Middle frontal gyrus (tissue), 1 donor: ENCODE data around the gene BAG1.

Experiments used
- DNase-seq: peaks from one replicate; pipeline ENCODE4 v3.0.0-alpha.2; 2015; ENCODE audit warnings: low spot score; ENCODE audit errors: extremely low spot score

The BAG1 gene

GRCh38 chr9:33273972-33274328 is 9.4 kb upstream of the BAG1 start:
- no peak for DNase-seq

DNA sequence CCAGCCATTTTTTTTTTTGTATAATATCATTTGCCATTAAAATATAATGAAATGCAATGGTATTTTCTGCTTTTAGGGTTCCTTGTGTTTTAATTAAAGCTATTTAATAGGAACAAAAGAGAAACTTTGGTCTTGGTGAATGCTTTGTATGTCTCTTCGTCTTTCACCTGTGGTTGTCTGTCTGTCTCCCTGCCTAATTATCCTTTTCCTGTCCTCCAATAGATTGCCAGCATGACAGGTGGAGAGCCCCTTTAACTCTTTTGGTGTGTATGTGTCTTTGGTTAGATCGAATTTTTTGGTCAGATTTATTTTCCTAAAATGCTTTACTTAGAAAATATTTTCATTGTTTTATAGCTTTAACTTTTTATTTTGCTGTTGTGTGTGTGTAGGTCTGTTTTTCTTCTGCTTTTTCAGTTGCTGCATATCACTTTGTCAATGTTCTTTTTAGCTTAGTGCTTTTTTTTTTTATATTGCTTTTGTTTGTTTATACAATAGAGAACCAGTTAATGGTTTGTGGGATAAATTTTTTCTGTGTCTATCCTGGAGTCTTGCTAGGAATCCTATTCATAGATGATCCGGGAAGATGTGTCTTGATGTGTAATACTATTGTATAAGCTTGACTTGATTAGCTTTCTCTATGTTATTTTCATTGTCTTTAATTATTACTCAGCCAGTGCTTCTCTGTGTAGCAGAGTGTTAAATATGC is 8.9 kb upstream of the BAG1 start:
- no peak for DNase-seq

- no peak for DNase-seq
Measured at GRCh38 chr9:33272061-33272460, 7.6 kb upstream of the BAG1 start.

DNA sequence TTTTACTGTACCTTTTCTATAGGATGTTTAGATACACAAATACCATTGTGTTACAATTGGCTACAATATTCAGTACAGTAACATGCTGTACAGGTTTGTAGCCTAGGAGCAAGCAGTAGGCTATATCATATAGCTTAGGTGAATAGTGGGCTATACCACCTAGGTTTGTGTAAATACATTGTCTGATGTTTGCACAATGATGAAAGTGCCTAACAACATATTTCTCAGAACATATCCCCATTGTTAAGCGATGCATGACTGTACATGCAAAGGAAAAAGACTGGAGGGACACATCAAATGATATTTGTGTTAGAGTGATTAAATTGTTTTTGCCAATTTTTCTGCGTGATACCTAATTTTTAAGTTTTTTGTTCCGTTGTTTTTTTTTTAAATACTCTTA is 5.6 kb upstream of the BAG1 start:
- no peak for DNase-seq

GRCh38 chr9:33267151-33267767 is 2.8 kb upstream of the BAG1 start:
- no peak for DNase-seq

DNA sequence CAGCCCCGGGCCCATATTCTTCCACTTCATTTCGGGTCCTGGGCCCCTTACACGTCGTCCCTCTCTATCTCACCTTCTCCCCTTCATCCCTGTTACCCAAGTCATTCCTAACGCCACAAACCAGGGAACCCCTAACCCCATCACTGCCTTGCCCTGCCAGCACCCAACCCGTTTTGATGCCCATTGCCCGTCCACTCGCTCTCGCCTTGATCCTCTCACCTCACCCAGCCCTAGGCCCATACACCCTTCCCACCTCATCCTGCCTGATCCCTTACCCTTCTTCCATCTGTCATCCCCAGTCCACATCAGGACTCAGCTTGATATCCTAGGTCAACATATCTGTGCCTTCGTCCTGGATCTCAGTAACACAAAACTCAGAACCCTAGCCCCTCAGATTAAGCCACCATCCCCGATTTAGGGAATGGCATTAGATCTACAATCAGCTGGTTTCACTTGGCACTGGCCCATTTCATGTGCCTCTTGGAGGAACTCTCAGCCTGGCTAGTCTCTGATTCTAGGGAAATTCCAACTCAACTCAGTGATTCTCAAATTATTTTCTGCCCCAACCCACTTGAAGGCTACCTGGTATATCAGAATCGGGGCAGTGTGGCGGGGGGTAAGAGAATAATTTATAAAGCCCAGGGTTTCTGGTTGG is 830 bp upstream of the BAG1 start:
- no peak for DNase-seq

DNA sequence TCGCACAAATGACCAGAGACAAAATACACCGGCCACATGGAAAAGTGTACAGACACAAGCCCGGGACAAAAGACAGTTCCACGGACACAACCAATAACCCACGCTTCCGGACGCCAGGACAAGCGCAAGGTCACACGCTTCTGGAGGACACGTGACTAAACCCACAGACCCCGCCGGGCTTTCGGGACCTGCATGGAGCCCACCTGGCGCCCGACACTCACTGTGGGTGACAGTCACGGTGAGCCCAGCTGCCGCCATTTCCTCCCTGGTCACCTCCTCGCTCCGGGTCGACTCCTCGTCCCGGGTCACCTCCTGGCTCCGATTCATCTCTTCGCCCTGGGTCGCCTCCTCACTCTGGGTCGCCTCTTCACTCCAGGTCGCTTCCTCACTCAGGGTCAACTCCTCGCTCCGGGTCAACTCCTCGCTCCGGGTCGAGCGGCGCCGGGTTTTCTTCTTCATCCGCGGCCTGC is 470 bp downstream of the BAG1 start:
- no peak for DNase-seq

DNA sequence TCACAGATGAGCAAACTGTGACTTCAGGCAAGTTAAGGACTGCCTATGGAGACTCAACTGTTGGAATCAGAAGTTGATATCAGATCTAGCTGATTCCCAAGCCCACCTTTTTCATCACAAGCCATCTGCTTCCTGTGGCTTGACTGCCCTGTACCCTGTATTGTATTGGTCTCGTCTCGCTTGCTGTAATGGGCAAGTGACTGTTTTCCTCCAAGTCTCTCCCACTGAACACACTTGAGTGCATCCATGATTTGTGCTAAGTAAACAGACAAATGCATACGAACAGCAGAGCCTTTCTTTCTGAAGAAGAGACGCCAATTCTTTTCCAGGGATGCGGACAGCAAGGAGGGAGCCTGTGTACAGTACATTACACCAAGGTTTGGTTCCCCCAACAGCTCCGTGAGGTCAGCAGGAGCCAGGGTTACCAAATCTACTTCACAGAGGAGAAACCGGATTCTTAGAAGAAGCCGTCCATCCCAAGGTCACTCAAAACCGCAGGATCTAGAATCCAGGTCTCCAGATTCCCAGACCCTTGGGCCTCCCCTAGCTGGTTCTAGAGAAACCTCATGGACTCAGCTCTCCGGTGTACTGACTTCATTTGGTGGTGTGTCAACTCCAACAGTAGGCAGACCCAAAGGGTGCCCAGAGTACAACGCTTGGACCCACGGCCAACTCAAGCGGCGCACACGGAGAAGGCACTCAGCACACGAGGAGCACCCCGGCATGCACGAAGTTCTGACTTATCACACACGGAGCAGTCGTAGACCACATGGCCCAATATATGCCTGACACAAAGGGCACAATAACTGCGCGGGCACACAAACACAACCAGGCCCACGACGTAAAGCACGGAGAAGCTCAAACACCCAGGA is 1.1 kb downstream of the BAG1 start:
- DNase-seq: no peak

DNA sequence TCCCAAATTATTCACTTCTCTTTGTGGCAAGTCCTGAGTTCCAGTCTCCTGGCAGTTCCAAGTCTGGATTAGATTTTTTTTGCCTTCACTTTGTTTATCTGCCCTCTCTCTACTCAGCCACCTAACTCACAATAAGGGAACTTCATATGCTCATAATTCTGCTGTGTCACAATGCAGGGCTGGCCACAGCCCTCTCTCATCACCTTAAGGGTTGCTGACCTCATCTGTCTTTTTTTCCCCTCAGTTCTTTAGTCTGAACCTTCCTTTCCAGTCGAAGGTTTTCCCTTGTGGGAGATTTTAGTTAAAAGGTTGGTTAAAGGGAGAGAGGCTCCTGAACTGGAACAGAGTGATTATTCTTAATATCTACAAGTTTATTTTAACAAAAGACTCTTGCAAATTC is 4.1 kb downstream of the BAG1 start:
- no peak for DNase-seq

GRCh38 chr9:33257276-33257675 is 7.2 kb downstream of the BAG1 start:
- no peak for DNase-seq

GRCh38 chr9:33256236-33256635 is 8.3 kb downstream of the BAG1 start:
- DNase-seq: no peak

GRCh38 chr9:33255471-33255870 is 9.0 kb downstream of the BAG1 start:
- no peak for DNase-seq

GRCh38 chr9:33255014-33255413 is 9.5 kb downstream of the BAG1 start:
- no peak for DNase-seq

DNA sequence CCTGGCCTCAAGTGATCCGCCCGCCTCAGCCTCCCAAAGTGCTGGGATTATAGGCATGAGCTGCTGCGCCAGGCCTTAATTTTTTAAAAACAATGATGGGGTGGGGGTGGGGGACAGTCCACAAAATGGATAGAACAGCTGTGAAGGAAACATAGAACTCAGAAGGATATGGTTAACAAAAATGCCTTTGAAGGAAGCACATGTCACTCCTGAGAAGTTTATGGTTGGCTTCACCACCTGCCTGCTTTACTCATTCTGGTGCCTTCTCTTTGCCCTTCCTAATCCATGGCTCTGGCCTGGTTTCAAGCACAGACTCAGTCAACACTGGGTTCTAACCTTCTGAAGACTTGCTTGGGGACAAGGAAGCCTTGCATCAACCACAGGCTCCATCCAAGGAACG is 10.3 kb downstream of the BAG1 start:
- DNase-seq: no peak

DNA sequence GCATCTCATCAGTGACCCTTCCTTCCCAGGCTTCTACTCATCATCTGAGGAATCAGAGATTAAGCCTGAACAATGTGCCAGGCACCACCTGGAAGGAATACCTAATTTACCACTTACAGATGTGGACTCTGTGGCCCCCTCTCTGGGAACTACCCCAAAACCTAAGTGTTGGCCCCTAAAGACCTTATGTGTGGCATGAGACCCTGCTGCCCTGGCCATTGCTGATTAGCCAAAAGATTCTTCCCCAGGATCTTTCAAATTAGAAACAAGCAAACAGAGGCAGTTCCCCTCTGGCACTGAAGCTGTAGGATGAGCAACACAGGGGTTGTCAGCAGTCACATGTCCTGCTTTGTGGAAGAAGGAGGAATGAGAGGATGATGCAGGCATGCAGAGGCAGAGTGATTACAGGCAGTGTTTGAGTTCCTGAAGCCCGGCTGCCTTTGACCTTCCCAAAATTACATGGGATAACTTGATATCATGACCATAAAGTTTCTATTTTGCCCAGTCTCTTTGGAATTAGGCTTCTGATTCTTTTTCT is 14.0 kb downstream of the BAG1 start:
- no peak for DNase-seq

DNA sequence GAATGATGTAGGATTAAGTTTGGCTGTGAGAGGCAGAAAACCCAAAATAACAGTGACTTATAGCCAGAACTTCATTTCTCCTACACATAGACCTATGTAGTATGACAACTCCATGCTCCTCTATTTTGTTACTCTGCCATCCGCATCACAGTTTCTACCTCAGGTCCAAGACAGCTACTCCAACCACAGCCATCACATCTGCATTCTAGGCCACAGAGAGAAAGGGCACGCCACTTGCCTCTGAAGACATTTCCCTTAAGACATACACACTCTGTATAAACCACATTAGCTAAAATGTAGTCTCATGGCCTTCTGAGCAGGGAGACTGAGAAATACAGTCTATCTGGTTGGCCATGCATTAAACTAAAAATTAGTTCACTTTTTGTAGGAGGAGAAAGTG is 14.5 kb downstream of the BAG1 start:
- no peak for DNase-seq

DNA sequence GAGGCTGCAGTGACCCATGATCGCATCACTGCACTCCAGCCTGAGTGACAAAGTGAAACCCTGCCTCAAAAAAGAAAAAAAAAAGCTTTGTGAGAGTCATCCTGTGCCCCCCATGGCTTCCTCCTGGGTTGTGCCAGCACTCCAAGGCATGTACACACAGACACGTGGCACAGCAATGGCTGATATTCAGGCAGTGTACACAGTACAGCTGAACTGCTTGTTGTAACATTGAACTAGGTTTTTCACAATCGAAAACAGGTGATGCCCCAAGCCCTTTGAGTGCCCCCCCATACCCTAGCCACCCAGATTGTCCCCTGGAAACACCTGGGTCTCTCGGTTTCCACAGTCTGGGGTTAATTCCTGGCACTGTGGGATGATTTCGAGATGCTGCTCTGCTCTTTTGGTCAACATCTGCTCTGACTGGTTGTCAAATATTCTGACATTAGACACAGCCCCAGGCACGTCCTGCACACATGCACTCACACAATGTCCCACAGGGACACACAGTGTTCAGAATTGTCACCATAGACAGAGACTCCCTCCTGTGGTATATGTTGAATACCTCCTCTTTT is 15.3 kb downstream of the BAG1 start:
- DNase-seq: no peak

GRCh38 chr9:33248606-33249005 is 15.9 kb downstream of the BAG1 start:
- no peak for DNase-seq

DNA sequence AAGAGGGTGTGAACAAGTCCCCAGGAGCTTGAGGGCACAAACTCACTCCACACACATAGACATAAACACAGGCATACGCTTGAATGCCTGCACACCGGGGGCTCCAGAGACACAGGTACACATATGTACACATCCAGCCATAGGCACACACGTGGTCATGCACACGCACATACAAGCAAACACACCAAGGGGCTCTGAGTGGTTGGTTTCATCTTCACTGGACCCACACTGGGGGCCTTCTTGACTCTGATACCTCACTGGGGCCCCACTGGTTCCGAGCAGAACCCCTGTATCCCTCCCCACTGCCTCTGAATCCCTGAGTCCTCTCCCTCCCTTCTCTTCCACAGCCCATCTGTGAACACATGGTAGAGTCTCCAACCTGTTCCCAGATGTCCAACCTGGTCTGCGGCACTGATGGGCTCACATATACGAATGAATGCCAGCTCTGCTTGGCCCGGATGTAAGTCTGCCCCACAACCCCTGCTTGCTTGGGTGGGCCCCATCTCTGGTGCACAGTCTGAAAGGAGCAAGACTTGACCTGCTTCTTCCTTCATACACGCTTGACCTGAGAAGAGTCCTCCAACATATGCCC is 18.1 kb downstream of the BAG1 start:
- DNase-seq: no peak

DNA sequence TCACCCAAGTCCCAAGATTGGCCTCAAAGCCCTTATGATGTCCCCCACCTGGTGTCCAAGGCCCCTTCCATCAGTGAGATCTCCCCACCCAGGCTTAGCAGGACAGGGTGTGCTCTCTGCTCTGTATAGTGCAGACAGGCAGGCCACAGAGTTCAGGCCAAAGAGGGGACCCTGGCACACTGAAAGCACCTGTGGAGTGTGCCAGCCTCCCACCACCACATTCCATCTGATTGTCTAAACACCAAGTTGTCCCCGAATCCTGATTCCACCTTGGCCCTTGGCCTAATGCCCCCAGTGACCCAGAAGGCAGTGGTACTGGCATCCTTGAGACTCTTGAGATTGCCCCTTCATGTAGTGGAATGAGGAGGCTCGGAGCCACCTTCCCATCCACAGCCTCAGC is 19.2 kb downstream of the BAG1 start:
- no peak for DNase-seq
